HG02981 (cell line): ENCODE data around the gene PDE8B.
"Not testable (repeated sequence)": the region's sequence is repeated elsewhere in the genome, so short reads cannot be mapped to it uniquely, and the experiment has no call there.

Experiments
- ATAC-seq: cut with Tn5 transposase; IDR thresholded peaks from one replicate; pipeline ENCODE4 v1.9.1; 2021; ENCODE audit warnings: mild to moderate bottlenecking, moderate library complexity; ENCODE audit not compliant: unreplicated experiment

The PDE8B gene

DNA sequence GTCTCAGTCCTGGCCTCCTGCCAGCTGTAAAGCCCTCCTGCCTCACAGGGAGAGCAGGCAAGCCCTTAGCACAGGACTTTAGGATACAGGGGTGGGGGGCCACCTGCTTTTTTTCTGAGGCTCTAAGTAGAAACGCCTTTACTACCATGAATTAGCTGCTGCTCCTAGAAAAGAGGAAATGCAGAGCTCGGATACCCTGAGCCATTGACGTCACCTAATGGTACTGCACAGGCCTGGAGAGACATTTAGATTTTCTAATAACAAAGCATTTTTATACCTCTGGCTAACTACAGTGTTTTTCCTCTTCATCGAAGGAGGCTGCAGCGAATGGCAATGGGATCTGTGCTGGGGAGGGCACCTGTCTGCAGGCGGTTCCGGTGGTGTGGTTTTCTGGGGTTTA is 144.6 kb downstream of the PDE8B start:
- no peak for ATAC-seq

DNA sequence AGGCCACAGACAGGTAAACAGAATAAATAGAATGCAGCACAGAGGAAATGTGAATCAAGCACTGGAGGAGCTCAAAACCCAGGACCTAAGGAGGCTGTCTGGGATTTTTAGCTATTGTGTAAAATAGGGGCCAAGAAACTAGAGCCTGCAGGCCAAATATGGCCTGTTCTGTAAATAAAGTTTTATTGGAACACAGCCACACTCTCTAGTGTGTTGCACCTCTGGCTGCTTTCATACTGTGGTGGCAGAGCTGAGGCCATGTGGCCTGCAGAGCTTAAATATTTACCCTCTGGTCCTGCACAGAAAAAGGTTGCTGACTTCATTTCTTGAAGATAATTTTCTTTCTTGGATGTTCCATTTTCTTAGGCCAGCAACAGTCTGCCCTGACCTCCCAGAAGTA is 145.3 kb downstream of the PDE8B start:
- no peak for ATAC-seq

DNA sequence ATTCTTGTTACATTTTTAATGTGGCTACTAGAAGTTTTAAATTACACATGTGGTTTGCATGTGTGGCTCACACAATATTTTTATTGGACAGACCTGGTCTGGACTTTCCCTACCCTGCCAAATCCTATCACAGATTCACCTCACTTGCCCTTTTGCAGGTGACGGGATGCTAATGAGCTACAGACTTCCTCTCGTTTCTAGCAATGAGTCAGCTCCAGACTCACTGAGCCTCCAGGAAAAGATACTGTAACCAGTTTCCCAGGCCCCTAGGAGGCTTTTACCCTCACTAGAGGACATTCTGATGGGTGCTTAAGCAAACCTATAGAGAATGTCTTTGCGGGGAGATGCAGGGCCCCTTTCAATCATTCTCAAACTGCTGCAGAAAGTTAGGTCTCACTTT is 146.3 kb downstream of the PDE8B start:
- peak; percentile 92 for ATAC-seq

DNA sequence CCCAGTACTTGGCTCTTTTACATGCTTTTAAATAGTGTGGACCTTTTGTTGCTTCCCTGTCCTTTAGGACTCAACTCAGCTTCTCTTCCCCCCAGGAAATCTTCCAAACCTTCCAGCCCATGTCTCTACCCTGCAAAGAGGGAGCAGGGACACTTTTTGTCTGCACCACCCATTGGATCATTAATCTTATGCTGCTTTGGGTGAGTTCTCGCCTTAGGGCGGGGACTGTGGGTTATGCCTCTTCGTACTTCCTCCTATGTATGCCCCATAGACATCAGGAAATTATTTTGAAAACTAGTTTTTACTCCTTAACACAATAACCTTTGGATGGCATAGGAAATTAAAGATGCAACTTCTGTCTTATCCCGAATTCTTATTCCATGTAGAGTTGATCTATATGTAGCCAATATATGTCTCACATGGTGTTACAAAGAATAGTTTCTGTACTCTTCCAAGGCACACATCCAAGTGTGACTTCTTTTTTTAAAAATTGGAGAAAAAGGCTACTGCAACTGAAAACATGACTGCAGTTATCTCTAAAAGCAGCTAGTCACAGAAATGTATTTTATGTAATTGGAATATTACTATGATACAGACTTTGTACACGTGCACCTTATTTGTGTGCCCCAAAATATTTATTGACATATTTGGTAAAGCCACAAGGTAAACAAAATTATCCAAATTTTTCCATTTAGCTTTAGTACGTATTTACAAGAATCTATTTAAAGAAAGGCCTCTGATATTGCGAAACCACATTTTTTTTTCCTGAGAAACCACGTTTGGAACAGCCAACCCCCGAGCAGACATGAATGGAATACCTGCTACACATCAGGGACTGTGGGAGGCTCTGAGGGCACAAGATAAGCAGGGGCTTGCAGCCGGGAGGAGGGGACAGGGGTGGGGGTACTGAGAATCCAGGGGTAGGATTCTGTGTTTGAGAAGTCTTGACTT is 148.1 kb downstream of the PDE8B start:
- no peak for ATAC-seq

DNA sequence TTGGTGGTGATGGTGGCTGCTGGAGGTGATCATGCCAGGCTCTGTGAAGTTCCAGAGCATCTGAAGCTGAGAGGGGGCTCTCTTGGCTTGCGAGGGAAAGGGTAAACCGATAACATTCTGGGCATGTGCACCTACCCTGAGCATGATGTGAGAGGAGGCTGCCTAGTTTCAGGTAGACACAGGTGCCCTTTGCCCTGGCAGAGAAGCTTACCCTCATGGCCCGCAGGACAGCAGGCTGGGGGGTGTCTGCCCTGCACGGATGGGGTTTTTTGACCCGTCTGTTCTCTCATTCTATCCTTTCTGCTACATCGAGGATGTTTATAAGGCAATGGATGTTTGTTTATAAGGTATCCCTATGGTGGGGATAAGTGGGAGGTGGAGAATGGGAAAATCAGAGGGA is 148.8 kb downstream of the PDE8B start:
- ATAC-seq: no peak

DNA sequence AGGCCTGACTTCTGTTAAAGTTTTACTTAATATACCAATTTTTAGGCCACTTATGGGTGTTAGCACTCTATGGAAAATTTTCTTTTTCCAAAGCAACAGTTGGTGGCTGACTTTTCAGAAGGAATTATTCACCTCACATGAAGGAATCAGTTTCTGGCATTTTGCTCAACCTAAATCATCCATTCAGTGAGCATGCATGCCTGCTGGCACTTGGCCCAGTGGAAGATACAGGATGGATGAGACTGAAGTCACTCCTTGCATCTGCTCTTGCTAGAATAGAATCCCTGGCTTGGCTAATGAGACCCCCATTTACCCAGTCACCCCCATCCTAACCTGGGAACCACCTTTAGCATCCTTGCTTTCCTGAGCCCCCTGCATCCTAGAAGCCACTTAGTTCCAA is 149.9 kb downstream of the PDE8B start:
- ATAC-seq: no peak

DNA sequence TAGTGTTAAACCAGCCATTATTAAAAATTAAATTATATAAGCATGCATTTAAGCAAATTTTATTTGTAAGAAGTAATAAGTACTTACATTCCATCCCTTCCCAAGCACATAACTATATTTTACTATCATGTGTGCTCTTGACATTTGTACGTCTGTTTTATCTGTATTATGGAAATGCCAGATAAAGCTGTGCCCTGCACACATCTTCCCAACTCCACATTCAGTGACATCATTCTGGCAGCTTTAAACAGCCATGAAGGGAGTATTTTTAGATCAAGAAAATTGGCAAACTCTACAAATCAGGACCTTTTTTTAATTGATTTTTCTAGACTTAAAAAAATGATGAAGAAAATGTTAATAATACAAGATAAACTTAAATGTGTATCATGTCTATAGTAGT is 150.5 kb downstream of the PDE8B start:
- no peak for ATAC-seq

DNA sequence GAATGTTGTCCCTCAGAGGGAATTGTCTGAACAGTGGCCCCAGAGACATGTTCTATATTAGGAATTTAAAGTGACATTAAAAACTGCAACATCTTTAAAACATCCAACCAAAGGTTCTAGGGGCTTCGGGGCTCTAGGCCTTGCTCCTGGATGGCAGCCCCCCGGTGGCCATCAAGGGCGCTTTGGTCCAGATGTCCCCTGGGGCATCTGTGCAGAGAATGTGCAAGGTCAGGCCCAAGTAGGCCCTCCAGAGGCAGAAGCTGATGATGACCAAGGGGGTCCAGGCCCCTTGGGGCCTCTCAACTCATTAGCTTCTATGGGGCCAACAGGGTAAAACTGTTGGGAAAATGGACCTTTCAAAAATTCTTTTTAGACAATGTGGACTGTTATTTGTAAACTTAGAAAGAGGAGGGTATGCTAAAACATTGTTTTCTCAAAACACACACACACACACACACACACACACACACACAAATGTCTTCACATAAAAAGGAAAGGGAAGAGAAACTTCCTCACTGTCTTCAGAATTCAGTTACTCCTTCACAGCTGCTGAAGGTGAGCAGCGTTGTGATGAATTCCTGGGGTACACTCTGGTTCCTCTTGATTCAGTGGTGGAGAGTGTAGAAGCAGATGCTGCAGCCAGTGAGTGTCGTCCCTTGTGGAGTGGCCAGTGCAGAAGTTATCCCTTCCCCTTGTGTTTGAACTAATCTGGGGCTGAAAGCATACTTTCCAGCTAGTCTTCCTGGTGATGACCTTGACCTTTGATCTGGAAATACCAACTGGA is 156.4 kb downstream of the PDE8B start:
- no peak for ATAC-seq

DNA sequence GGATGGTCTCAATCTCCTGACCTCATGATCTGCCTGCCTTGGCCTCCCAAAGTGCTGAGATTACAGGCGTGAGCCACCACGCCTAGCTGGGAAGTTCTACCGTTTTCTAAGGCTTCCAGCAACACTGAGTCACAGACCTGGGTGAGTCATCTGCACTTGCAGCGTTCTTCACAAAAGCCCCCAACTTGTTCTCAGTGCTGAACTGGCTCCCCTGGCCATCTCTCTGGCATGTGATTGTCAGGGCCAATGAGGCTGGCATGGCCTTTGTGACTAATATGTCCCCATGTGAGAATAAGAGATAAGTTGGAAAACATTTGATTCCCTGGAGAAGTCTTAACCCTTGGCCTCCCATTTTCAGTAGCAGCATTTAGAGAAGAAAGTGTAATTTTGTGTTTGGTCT is 157.3 kb downstream of the PDE8B start:
- no peak for ATAC-seq

DNA sequence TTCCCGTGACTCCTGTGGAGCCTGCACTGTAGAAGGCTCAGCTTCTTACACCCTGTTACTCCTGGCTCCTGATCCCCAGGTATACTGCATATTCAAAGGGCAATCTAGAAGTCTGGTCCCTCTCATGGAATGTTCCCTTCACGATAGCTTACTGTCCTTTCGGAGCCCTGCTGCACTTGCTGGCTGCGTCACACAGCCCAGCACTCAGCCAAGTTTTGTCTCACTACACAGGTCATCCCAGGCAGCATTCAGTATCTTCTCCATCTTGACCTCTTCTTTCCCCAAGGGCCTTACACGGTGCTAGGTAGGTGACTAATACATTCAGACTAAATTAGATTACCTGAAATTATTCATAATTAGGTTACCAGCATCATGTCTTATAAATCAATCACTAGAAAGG is 157.9 kb downstream of the PDE8B start:
- no peak for ATAC-seq

DNA sequence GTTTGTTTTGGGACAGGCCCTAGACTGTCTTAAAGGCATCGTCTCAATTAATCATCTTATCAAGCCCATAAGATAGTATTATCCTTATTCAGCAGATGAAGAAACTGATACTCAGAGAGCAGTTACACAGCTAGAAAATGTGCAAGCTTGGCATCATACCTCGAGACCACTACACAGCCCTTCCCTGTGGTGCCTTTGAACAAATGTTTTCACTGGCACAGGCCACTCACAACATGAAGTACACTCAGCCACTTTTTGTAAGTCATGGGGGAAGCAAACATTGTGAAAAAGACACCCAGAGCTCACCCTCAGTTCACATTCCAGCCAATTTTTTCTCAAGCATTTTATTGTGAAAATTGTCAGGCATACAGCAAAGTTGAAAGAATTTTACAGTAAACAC is 159.1 kb downstream of the PDE8B start:
- no peak for ATAC-seq

DNA sequence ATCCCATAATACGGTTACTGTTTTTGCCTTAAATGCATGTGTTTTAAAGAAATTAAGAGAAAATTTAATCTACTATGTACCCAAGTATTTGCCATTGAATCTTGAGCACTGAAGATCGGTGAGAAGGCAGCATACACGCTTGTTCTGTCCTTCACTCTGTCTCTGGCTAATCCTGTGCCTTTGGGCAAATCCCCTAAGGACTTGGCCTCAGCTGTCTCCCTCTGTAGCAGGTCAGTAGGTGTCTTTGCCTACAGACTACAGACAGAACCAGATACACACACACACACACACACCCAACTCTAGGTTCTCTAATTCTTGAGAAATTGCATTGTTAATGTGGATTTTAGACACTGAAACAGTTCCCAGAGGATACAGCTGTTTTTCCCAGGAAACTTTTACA is 164.2 kb downstream of the PDE8B start:
- ATAC-seq: no peak

DNA sequence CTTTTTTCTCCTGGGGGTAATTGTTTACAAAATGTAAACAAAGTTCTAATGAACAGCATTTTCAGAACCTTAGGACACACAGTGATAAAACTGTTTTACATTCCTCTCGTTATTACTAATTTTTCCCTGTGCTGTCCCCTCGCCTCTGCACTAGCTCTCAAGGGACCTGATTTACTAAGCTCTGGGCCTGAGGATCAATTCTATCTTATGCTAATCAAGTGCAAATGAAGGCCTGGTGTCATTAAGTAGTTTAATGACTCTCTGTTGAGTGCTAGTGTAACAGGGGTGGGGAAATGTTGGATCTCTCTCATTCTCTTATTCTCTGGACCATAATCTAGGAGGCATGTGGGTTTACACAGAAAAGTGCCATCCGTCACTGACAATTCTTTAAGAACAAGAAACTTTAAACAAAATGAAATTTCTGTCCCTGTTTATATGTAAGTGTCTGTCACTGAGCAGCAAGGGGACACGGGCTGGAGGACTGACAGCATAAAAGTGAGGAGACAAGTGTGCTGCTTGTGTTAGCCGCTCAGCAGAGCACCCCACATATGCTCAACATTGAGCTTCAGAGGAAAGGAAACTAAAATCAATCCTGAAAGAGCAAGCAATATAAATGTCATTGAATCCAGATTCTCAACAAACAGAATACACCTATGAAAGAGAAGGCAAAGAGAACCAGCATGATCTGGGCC is 166.3 kb downstream of the PDE8B start:
- no peak for ATAC-seq

DNA sequence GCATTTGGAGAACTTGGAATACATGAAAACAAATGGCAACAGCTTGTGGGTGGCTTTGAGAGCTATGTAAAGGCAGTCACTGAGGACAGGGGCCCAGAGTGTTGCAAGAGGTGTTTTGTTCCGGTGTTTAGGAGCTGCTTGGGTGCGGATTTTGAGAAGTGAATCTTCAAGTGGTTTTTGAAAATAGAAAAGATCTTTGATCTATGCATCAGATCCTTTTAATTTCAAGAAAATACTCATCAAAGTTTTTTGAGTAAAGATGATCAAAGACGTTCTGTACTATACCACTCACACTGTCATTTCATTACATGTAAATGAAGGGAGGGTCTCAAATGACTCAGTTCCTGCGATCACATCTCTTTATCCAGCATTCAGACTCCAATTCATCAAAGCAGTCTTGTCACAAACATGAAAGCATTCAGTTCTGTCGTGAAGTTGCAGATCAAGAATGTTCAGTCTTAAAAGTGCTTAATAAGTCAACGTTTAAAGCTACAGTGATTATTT is 169.1 kb downstream of the PDE8B start:
- ATAC-seq: peak; percentile 90

DNA sequence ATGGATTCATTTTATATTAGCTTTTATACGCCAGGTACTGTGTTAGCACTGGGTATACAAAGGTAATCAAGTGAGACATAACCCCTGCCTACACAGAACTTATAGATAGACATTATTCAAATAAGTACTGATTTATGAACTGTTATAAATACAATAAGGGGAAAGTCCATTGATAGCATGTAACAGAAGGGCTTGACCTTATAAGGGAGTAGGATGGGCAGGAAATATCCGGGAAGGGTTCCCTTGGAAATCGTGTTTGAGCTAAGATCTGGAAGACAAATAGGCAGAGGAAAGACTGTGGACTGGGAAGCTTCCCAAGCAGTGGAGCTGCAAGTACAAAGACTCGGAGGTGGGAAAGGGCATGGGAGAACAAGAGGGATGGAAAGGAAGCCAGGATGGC is 170.2 kb downstream of the PDE8B start:
- no peak for ATAC-seq

DNA sequence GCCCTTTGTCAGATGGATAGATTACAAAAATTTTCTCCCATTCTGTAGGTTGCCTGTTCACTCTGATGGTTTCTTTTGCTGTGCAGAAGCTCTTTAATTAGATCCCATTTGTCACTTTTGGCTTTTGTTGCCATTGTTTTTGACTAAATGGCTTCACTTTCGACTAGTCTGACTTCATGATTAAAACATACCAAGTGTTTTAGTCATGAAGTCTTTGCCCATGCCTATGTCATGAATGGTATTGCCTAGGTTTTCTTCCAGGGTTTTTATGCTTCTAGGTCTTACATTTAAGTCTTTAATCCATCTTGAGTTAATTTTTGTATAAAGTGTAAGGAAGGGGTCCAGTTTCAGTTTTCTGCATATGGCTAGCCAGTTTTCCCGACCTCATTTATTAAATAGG is 172.9 kb downstream of the PDE8B start:
- ATAC-seq: not testable (repeated sequence)

DNA sequence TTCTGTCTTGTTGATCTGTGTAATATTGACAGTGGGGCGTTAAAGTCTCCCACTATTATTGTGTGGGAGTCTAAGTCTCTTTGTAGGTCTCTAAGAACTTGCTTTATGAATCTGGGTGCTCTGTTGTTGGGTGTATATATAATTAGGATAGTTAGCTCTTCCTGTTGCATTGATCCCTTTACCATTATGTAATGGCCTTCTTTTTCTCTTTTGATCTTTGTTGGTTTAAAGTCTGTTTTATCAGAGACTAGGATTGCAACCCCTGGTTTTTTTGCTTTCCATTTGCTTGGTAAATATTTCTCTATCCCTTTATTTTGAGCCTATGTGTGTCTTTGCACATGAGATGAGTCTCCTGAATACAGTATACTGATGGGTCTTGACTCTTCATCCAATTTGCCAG is 175.9 kb downstream of the PDE8B start:
- ATAC-seq: not testable (repeated sequence)

DNA sequence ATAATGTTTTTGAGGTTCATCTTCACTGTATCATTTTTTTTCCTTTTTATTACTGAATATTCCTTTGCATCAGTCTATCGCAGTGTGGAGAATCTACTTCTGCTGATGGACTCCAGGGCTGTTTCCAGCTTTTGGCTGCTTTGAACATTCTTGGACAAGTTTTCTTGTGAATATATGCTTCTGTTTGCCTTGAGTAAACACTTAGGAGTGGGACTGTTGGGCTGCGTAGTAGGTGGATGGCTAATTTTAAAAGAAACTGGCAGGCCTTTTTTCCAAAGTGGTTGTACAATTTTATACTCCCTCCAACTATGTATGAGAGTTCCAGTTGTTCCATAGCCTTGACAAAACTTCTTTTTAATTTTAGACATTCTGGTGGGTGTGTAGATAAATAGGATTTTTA is 179.3 kb downstream of the PDE8B start:
- no peak for ATAC-seq

DNA sequence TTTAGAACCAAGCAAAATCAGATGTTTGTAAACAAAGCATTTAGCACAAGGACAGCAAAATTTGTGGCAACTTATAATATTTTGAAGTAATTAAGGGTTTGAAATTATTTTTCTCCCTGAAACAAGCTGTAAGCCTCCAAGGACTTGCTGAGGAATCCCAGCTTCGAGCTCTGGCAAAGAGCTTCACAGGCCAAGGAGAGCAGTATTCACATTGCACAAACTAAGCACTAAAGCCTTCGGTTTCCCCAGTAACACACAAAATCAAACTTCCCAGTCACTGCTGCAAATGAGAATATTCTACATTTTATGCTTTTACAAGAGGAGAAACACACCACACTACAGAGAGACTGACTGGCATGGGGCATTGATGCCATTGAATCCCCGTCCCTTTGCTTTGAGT is 179.7 kb downstream of the PDE8B start:
- no peak for ATAC-seq

DNA sequence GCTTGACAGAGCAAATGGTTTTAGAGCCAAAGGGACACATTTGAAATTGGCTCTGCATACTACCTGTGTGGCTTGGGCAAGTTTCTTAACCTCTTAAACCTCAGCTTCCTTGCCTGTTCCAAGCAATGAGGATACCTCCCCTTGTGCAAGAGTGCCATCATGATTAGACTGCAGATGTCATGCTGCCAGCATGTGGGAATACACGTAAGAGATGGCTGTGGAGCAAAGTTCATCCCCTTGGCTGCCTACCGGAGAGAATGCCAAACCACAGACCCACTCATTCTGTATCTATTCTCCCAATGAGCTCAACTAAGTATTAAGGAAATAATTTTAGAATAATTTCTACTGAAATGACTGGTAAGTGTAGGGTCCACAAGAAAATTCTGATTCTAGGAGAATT is 180.3 kb downstream of the PDE8B start:
- no peak for ATAC-seq

DNA sequence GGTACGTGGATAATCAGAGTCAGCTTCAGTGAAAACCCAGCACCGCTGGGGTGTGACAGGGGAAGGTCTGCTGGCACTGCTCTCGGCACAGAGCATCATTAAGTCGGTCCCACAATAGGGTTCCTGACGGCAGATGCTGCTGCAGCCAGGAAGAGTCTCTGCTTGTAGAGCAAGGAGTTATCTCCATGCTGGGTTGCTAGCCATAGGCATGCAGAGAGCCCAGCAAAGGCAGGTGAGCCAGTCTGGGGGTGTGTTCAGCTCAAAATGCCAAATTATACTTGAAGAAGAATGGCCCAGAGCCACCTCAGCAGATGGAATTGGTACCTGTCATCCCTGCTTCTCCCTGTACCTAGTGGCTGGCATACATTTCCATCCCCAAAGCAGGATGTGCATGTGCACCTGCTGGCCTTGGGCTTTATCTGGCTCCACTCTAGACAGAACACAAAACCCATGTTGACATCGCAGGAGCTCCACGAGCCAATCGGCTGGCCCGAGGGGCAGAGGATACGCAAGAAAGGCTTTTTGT is 180.8 kb downstream of the PDE8B start:
- no peak for ATAC-seq
